HG02852 (cell line): ENCODE results near the gene GMPPA.

ENCODE experiments used
- ATAC-seq: cut with Tn5 transposase; IDR thresholded peaks from one replicate; pipeline ENCODE4 v1.9.1; 2021; ENCODE audit warnings: mild to moderate bottlenecking, moderate library complexity; ENCODE audit not compliant: unreplicated experiment

The GMPPA gene

GRCh38 chr2:219517954-219518778 is 19.5 kb downstream of the GMPPA start:
- ATAC-seq, result no peak

- no peak for ATAC-seq
Observed at GRCh38 chr2:219519526-219519916, 20.8 kb downstream of the GMPPA start.

- ATAC-seq, result no peak
Observed at GRCh38 chr2:219520079-219520478, 21.4 kb downstream of the GMPPA start.

- ATAC-seq, result no peak
Observed at GRCh38 chr2:219521066-219521880, 22.6 kb downstream of the GMPPA start.

- no peak for ATAC-seq
Observed at GRCh38 chr2:219522111-219523030, 23.7 kb downstream of the GMPPA start.

DNA sequence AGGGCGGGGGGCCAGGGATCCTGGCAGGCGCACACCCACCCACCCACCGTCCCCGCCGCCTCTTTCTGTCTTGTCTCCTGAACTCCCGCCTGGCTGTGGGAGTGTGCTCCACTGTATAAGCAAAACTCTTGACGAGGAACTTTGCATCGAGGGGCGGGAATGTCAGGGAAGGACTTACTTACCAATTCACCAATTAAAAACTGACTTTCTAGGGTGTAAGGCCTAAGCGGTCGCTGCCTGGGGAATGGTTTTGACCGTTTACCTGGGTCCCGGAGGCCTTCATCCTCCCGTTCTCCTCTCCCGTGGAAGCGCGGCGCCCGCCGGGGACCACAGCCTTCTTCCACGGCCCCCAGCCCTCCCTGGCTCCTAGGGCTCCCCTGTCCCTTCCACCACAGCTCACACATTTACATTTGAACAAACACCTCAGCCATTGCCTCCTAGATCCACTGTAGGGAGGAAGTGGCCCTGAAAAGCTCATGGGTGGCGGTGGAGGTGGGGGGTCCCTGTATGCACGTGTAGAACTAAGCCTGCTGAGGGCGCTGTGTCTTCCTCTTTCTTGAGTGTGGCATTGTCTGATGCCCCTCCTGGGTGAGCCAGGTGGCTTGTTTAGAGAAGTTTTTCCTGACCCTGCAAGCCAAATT is 24.5 kb downstream of the GMPPA start:
- ATAC-seq, result no peak

DNA sequence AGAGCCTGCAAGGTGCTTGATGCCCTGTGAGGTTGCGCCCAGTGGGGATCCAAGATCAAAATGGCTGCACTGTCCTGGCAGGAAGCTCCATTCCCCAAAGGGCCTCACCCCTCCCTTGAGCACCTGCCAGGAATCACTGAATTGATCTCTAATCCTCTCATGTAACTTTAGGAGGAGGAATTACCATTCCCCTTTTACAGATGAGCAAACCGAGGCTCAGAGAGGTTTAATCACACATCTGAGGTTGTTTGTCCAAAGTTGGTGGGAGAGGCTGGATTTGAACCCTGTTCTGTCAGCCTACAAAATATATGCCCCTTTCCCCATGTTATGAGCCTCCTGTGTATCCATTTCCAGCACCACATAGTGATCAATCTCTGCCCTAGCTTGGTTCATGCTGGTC is 26.1 kb downstream of the GMPPA start:
- ATAC-seq, result no peak

DNA sequence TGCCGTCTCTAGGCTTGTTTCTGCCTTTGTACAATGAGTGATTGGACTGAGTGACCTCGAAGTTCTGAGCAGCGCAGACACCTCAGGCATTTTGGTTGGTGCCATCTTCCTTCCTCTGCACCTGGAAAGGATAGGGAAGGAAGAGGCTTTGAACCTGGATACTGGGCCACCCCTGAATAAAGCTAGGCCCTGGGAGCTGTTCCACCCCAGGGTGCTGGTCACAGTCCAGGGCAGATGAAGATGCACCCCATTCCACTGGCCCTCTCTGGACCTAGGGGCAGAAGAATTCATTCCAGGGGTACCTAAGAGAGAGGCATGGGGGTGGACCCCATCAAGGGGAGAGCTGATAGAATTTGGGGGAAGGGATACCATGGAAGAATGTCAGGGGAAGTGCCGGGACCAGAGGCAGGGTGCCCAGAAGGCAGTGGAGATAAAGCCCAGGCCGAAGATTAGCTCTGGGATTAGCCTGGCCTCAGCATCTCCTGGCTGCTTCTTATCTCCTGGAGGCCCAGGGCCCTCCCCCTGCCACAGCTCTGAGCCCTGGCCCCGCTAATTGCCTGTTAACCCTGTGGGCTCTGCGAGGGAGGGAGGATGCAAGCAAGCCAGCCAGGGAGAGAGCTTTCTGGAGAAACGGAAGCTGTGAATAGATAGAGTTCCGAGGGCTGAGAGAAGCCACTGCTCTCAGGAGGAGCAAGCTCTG is 27.0 kb downstream of the GMPPA start:
- no peak for ATAC-seq

DNA sequence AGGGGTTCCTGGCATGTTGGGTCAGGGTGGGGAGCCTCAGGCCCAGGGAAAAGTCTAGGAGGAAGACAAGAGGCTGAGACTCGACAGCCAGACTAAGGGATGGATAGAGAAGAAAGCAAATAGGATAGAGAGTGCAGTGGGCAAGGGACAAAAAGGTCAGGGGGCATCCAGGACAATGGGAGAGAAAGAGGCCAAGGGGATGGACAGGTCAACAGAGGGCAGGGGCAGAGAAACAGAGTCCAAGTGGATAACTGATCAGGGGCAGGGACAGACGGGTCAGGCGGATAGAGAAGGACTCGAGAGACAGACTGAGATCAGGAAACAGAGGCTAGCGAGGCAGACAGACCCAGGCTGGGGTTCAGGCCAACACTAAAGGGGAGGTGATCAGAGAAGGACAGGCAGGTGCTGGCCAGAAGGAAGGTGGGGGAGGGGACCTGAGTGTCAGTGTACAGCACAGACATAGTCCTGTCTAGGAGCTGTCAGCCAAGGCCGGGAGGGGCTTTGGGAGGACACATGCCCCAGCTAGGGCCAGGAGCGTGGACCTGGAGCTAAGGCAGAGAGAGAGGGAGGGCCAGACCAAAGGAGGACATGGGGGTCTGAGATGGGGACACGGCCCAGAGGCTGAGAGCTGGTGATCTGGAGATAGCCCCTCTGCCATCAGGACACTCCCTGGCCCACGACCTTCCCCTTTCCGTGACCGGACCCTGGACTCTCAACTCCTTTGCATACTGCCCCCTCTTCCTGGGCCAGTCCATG is 27.8 kb downstream of the GMPPA start:
- ATAC-seq, result no peak

DNA sequence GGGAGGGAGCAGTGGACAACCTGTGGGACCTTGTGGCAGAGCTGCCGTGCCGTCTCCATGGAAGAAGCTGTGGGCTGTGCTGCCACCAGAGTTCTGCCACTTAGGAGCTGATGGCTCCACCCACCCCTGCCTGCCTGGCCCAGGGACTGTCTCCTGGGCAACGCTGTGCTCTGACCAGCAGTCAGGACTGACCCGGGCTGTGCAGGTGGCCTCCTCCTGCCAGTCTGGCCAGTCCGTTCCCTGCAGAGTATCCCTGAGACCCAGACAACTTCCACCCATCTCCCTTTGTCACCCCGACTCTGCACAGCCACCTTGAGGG is 28.3 kb downstream of the GMPPA start:
- ATAC-seq, result no peak

DNA sequence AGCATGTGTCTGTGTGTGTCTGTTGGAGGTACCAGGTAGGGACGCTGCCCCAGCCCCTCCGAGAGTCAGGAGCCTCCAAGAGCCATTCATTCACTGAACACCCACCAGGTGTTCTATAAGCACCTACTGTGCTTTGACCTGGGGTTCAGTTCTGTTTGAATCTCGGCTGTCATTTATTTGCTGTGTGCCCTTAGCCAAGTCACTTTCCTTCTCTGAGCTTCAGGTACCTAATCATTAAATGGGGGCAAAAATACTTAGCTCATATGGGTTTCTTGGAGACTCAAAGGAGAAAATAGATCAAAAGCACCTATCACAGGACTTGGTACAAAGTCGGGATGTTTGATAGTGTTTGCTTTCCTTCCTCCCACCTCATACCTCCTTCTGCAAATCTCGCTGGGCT is 28.8 kb downstream of the GMPPA start:
- no peak for ATAC-seq

- ATAC-seq, result peak; percentile 90
Observed at GRCh38 chr2:219530048-219530963, 31.6 kb downstream of the GMPPA start.

GRCh38 chr2:219531639-219532377 is 33.1 kb downstream of the GMPPA start:
- no peak for ATAC-seq

- no peak for ATAC-seq
Observed at GRCh38 chr2:219532378-219532649, 33.6 kb downstream of the GMPPA start.

- no peak for ATAC-seq
Observed at GRCh38 chr2:219533930-219534661, 35.4 kb downstream of the GMPPA start.

- ATAC-seq, result no peak
Observed at GRCh38 chr2:219536425-219536824, 37.7 kb downstream of the GMPPA start.

DNA sequence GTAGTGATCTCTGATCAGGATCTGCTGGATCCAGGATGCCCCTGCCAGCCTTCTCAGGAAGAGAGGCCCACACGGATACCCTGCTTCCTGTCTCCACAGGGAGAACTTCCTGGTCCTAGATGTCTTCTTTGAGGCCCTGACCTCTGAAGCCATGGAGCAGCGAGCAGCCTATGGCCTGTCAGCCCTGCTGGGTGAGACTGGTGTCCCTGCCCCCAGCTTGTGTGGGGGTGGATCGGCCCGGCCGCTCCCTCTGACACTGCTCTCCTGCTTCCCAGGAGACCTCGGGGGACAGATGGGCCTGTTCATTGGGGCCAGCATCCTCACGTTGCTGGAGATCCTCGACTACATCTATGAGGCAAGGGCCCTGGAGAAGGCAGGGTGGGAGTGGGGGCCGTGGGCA is 38.3 kb downstream of the GMPPA start:
- ATAC-seq, result no peak
